ENCODE results near the gene PSMA2. TPM values are rescaled to one million over a fixed set of nuclear protein-coding genes. Genes with fewer than 3 reads are reported as not detected.
"Not testable (repeated sequence)": the region's sequence is repeated elsewhere in the genome, so short reads cannot be mapped to it uniquely, and the experiment has no call there.

The PSMA2 gene
- total RNA-seq, 1 donor from 2014 or later = 88.1 TPM

GRCh38 chr7:42893346-42894240 lies 38.4 kb downstream of the PSMA2 start:
- no peak overlapping the region for H3K27ac Mint-ChIP-seq
- no peak for TF ChIP-seq CTCF (IDR thresholded peaks at IDR 0.05)
- DNase-seq (no peak), ATAC-seq (ENCODE audit: low read depth) (no peak)
- no peak overlapping the region for H3K4me3 Mint-ChIP-seq
- peaks cover 10% of the 10 kb centered on the region for H3K36me3 Mint-ChIP-seq (ENCODE audit: low read depth)
- ChIA-PET POLR2A (no interaction called here), CTCF (no interaction called here)
- peaks cover 8% of the 10 kb centered on the region for H3K4me1 Mint-ChIP-seq
- intact Hi-C loops (cut with micrococcal nuclease) = no loop called here
- peaks cover 3% of the 10 kb centered on the region for H3K27me3 Mint-ChIP-seq
- peaks cover 9% of the 10 kb centered on the region for H3K9me3 Mint-ChIP-seq

- no peak for TF ChIP-seq CTCF (IDR thresholded peaks at IDR 0.05)
- CTCF ChIA-PET = interaction anchor here (1.0 kb wide), 1 partner anchor 8 kb away, joined by 3 read pairs; no protein-coding TSS in a partner anchor
- H3K4me1 Mint-ChIP-seq = peaks cover 58% of the 10 kb centered on the region
Measured at GRCh38 chr7:42886893-42887505, 45.0 kb downstream of the PSMA2 start.

GRCh38 chr7:42886129-42886528 lies 45.8 kb downstream of the PSMA2 start:
- Mint-ChIP-seq H3K9me3 (no peaks in the 10 kb centered on the region), H3K27me3 (no peaks in the 10 kb centered on the region), H3K4me1 (peaks cover 60% of the 10 kb centered on the region), H3K27ac (no peak overlapping the region), H3K36me3 (ENCODE audit: low read depth) (peaks cover 1% of the 10 kb centered on the region), H3K4me3 (no peak overlapping the region)
- DNase-seq (no peak), ATAC-seq (ENCODE audit: low read depth) (no peak)
- intact Hi-C loops (cut with micrococcal nuclease) = no loop called here
- ChIA-PET POLR2A (interaction anchor here (1.6 kb wide), 1 partner anchor 46 kb away, joined by 5 read pairs; the partner anchor contains the start of genes MRPL32 and PSMA2), CTCF (no interaction called here)
- TF ChIP-seq CTCF (IDR thresholded peaks at IDR 0.05) = no peak

More at GRCh38 chr7:42886893-42887505, 45.0 kb downstream of the PSMA2 start:
- Mint-ChIP-seq H3K27ac (no peak overlapping the region), H3K27me3 (no peaks in the 10 kb centered on the region), H3K9me3 (no peaks in the 10 kb centered on the region), H3K4me3 (peak overlapping the region; percentile 24), H3K36me3 (ENCODE audit: low read depth) (peaks cover 1% of the 10 kb centered on the region)
- no peak for DNase-seq
- ATAC-seq (ENCODE audit: low read depth) = no peak
- POLR2A ChIA-PET = interaction anchor here (0.6 to 1.6 kb wide), 4 partner anchors 25 to 842 kb away, joined by 4 to 6 read pairs (median 4); partner anchors contain the start of genes C7orf25, COA1, MRPL32 and PSMA2
- intact Hi-C loops (cut with micrococcal nuclease) = no loop called here

- ATAC-seq (ENCODE audit: low read depth); CTCF ChIA-PET: not testable (repeated sequence)
Measured at GRCh38 chr7:42885183-42885582, 46.8 kb downstream of the PSMA2 start.

DNA sequence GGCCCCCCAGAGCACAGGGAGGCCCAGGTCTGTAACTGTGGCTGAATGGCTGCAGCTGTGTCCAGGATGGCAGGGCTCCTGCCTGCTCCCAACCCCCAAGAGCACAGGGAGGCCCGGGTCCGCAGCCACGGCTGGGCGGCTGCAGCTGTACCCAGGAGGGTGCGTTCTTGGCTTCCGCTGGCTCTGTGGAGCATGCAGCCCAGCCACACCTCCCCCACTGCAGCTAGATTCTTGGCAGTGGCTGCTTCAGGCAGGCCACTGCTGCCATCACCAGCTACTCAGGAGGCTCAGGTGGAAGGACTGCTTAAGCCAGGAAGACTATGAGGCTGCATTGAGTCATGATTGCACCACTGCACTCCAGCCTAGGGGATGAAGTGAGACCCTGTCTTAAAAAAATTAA lies 48.0 kb downstream of the PSMA2 start:
- Mint-ChIP-seq H3K4me3 (no peak overlapping the region), H3K36me3 (ENCODE audit: low read depth) (peaks cover 1% of the 10 kb centered on the region), H3K27ac (no peak overlapping the region), H3K9me3 (no peaks in the 10 kb centered on the region), H3K27me3 (no peaks in the 10 kb centered on the region), H3K4me1 (peaks cover 54% of the 10 kb centered on the region)
- ChIA-PET POLR2A (no interaction called here), CTCF (no interaction called here)
- peak; percentile 60 for ATAC-seq (ENCODE audit: low read depth)
- TF ChIP-seq CTCF (IDR thresholded peaks at IDR 0.05) = no peak
- intact Hi-C loops (cut with micrococcal nuclease) = no loop called here
- peak; percentile 25 for DNase-seq

More at GRCh38 chr7:42885183-42885582, 46.8 kb downstream of the PSMA2 start:
- H3K27me3 Mint-ChIP-seq; H3K36me3 Mint-ChIP-seq (ENCODE audit: low read depth); POLR2A ChIA-PET; H3K4me3 Mint-ChIP-seq; DNase-seq; H3K9me3 Mint-ChIP-seq; intact Hi-C loops (cut with micrococcal nuclease); H3K27ac Mint-ChIP-seq: not testable (repeated sequence)
- peaks cover 60% of the 10 kb centered on the region for H3K4me1 Mint-ChIP-seq
